Measurements from ENCODE around the gene TDRD7.

DNA sequence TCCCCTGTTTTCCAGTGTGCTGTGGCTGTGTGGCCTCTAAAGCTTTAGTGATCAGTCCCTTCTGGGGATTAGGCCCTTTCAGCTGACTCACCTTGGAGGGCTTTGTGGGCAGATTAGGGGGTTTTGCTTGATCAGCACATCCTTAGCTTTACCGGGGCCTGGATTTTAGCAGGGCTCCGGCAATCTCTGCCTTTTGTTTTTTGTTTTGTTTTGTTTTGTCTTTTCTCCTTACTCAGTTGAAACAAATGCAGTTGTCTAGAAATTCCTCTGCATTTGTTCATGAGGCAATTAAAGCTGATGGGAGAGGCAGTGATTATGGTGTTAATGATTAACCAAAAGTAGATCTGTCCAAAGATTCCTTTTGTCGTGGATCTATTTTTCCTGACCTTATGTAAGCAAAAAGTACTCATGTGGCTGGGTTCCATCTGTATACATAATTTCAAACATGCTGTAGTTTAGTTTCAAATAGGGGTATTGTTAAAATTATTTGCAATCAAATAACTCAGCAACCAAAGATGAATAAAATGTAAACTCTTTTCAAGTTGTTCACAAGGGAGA lies 5.2 kb upstream of the TDRD7 start:
- TF ChIP-seq, protein P1, sequence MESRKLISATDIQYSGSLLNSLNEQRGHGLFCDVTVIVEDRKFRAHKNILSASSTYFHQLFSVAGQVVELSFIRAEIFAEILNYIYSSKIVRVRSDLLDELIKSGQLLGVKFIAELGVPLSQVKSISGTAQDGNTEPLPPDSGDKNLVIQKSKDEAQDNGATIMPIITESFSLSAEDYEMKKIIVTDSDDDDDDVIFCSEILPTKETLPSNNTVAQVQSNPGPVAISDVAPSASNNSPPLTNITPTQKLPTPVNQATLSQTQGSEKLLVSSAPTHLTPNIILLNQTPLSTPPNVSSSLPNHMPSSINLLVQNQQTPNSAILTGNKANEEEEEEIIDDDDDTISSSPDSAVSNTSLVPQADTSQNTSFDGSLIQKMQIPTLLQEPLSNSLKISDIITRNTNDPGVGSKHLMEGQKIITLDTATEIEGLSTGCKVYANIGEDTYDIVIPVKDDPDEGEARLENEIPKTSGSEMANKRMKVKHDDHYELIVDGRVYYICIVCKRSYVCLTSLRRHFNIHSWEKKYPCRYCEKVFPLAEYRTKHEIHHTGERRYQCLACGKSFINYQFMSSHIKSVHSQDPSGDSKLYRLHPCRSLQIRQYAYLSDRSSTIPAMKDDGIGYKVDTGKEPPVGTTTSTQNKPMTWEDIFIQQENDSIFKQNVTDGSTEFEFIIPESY (IDR thresholded peaks at IDR 0.05; ENCODE audit: borderline replicate concordance, low read depth) = no peak
- TF ChIP-seq, protein P2, sequence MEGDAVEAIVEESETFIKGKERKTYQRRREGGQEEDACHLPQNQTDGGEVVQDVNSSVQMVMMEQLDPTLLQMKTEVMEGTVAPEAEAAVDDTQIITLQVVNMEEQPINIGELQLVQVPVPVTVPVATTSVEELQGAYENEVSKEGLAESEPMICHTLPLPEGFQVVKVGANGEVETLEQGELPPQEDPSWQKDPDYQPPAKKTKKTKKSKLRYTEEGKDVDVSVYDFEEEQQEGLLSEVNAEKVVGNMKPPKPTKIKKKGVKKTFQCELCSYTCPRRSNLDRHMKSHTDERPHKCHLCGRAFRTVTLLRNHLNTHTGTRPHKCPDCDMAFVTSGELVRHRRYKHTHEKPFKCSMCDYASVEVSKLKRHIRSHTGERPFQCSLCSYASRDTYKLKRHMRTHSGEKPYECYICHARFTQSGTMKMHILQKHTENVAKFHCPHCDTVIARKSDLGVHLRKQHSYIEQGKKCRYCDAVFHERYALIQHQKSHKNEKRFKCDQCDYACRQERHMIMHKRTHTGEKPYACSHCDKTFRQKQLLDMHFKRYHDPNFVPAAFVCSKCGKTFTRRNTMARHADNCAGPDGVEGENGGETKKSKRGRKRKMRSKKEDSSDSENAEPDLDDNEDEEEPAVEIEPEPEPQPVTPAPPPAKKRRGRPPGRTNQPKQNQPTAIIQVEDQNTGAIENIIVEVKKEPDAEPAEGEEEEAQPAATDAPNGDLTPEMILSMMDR (IDR thresholded peaks at IDR 0.05) = no peak
- no peak for TF ChIP-seq GABPA (IDR thresholded peaks at IDR 0.05; ENCODE audit: low read depth)
- TF ChIP-seq, protein P3, sequence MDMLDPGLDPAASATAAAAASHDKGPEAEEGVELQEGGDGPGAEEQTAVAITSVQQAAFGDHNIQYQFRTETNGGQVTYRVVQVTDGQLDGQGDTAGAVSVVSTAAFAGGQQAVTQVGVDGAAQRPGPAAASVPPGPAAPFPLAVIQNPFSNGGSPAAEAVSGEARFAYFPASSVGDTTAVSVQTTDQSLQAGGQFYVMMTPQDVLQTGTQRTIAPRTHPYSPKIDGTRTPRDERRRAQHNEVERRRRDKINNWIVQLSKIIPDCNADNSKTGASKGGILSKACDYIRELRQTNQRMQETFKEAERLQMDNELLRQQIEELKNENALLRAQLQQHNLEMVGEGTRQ (IDR thresholded peaks at IDR 0.05; ENCODE audit: borderline replicate concordance, low read depth, low read length) = no peak
- no peak for TF ChIP-seq RFX5 (IDR thresholded peaks at IDR 0.05; ENCODE audit: low read length)
- TF ChIP-seq EP300 (IDR thresholded peaks at IDR 0.05; ENCODE audit: borderline replicate concordance in 1 of 2, low read depth in 1 of 2, low read length in 1 of 2) = no peak
- no peak for TF ChIP-seq NRF1 (IDR thresholded peaks at IDR 0.05; ENCODE audit: low read depth, low read length)

Data from SK-N-SH (cell line).